CD4-positive, alpha-beta T cell (primary cell): Measurements from ENCODE around the gene LHCGR. TPM values are rescaled to one million over a fixed set of nuclear protein-coding genes. Genes with fewer than 3 reads are reported as not detected.

Source experiments
- ATAC-seq: fragments of 200-7000 bp; cut with Tn5 transposase; one replicate; pipeline ENCODE4 v1.10.0; 2022; ENCODE audit warnings: mild to moderate bottlenecking; ENCODE audit not compliant: poor library complexity
- CTCF ChIA-PET: fragments of 350-600 bp; sonication (Branson Sonifier 250); formaldehyde crosslinking; loops from one replicate; lab custom pipeline; 2021; ENCODE audit warnings: antibody characterized with exemption, inconsistent platforms; lab: Charles Lee
- POLR2A ChIA-PET: fragments of 350-600 bp; sonication (Branson Sonifier 250); formaldehyde crosslinking; loops from one replicate; lab custom pipeline; 2021; ENCODE audit warnings: antibody characterized with exemption, inconsistent platforms; lab: Charles Lee
- DNase-seq, 14 experiments: peaks; one replicate each; pipeline ENCODE4 v3.0.0-alpha.2; 2013 to 2020; ENCODE audit warnings: mixed read lengths in 2 of 14
- H3K27ac ChIP-seq, 2 donors: one replicate each; pipeline versions ENCODE4 v1.5.1 to v1.7.0; 2013; ENCODE audit warnings: low read length in 2 of 2, low read depth in 1 of 2, mild to moderate bottlenecking in 1 of 2
- H3K27me3 ChIP-seq, 2 experiments: 1 replicate in 1 of 2; 2 replicates in 1 of 2; pipeline versions ENCODE4 v1.6.1 to v1.7.0; 2013; ENCODE audit warnings: low read length in 2 of 2, control low read depth in 1 of 2, mild to moderate bottlenecking in 1 of 2, moderate library complexity in 1 of 2; ENCODE audit not compliant: insufficient read depth in 2 of 2, control insufficient read depth in 1 of 2
- H3K36me3 ChIP-seq: one replicate; pipeline ENCODE4 v1.6.1; 2013; ENCODE audit warnings: low read length, control low read depth; ENCODE audit not compliant: insufficient read depth
- H3K4me1 ChIP-seq: one replicate; pipeline ENCODE4 v1.6.1; 2013; ENCODE audit warnings: low read length, control low read depth; ENCODE audit not compliant: insufficient read depth
- H3K4me3 ChIP-seq: one replicate; pipeline ENCODE4 v1.5.1; 2013; ENCODE audit warnings: mild to moderate bottlenecking, low read length, moderate library complexity
- H3K9me3 ChIP-seq, 2 experiments: 1 replicate in 1 of 2; 2 replicates in 1 of 2; pipeline versions ENCODE4 v1.6.1 to v1.7.0; 2013; ENCODE audit warnings: low read length in 2 of 2, mild to moderate bottlenecking in 2 of 2, control low read depth in 1 of 2, moderate library complexity in 1 of 2; ENCODE audit not compliant: control insufficient read depth in 1 of 2, insufficient read depth in 1 of 2
- H3K27ac Mint-ChIP-seq: one replicate; pipeline ENCODE4 v1.8.0; 2020; ENCODE audit warnings: mixed read lengths
- H3K27me3 Mint-ChIP-seq: one replicate; pipeline ENCODE4 v1.8.0; 2021; ENCODE audit warnings: mixed read lengths
- H3K36me3 Mint-ChIP-seq: one replicate; pipeline ENCODE4 v1.8.0; 2021; ENCODE audit warnings: low read depth, mixed read lengths
- H3K4me1 Mint-ChIP-seq: one replicate; pipeline ENCODE4 v1.8.0; 2021; ENCODE audit warnings: low read depth, mixed read lengths
- H3K4me3 Mint-ChIP-seq: one replicate; pipeline ENCODE4 v1.8.0; 2020; ENCODE audit warnings: mild to moderate bottlenecking, mixed read lengths
- H3K9me3 Mint-ChIP-seq: one replicate; pipeline ENCODE4 v1.8.0; 2020; ENCODE audit warnings: mixed read lengths
- intact Hi-C, 2 experiments: fragments of 100-400 bp; cut with DNase I in 1 of 2; cut with micrococcal nuclease in 1 of 2; formaldehyde crosslinking; loops; one replicate each; pipeline versions ENCODE4 v1.15.1 to v1.9.0; 2023 to 2025; cut with DNase I, micrococcal nuclease
- total RNA-seq, 174 experiments: library from RNA in 2 of 174; stranded (reverse) in 2 of 174; gene quantifications; one replicate each; pipeline ENCODE4 v1.2.3 and lab custom pipeline; 2021 to 2026
- TF ChIP-seq, protein P1 (sequence below): fragments of 200-600 bp; IDR thresholded peaks from one replicate; pipeline ENCODE4 v1.8.0; 2022; ENCODE audit warnings: antibody characterized with exemption, mild to moderate bottlenecking

The LHCGR gene
- total RNA-seq, 2 experiments from 2014 or later = not detected

GRCh38 chr2:48734576-48735303 is 20.8 kb downstream of the LHCGR start:
- Histone ChIP-seq H3K27me3 (peaks cover 0 to 3% of the 10 kb centered on the region in 2 experiments), H3K4me1 (no peaks in the 10 kb centered on the region), H3K9me3 (no peaks in the 10 kb centered on the region), H3K27ac (no peak overlapping the region), H3K36me3 (no peaks in the 10 kb centered on the region), H3K4me3 (no peak overlapping the region)
- ATAC-seq = no peak
- intact Hi-C loops = no loop called here
- ChIA-PET POLR2A (no interaction called here), CTCF (no interaction called here)
- Mint-ChIP-seq H3K27me3 (peaks cover 13% of the 10 kb centered on the region), H3K27ac (no peak overlapping the region), H3K9me3 (no peaks in the 10 kb centered on the region), H3K36me3 (no peaks in the 10 kb centered on the region), H3K4me3 (no peak overlapping the region), H3K4me1 (no peaks in the 10 kb centered on the region)
- TF ChIP-seq, protein P1, sequence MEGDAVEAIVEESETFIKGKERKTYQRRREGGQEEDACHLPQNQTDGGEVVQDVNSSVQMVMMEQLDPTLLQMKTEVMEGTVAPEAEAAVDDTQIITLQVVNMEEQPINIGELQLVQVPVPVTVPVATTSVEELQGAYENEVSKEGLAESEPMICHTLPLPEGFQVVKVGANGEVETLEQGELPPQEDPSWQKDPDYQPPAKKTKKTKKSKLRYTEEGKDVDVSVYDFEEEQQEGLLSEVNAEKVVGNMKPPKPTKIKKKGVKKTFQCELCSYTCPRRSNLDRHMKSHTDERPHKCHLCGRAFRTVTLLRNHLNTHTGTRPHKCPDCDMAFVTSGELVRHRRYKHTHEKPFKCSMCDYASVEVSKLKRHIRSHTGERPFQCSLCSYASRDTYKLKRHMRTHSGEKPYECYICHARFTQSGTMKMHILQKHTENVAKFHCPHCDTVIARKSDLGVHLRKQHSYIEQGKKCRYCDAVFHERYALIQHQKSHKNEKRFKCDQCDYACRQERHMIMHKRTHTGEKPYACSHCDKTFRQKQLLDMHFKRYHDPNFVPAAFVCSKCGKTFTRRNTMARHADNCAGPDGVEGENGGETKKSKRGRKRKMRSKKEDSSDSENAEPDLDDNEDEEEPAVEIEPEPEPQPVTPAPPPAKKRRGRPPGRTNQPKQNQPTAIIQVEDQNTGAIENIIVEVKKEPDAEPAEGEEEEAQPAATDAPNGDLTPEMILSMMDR = no peak
- DNase-seq = no peak

- Mint-ChIP-seq H3K4me3 (no peak overlapping the region), H3K27ac (no peak overlapping the region), H3K27me3 (peaks cover 20% of the 10 kb centered on the region), H3K9me3 (no peaks in the 10 kb centered on the region), H3K4me1 (no peaks in the 10 kb centered on the region), H3K36me3 (no peaks in the 10 kb centered on the region)
- no peak overlapping the region for H3K4me3 ChIP-seq
- no peaks in the 10 kb centered on the region for H3K4me1 ChIP-seq
- H3K27me3 ChIP-seq = peaks cover 0 to 3% of the 10 kb centered on the region in 2 experiments
- no peak for ATAC-seq
- CTCF ChIA-PET = no interaction called here
- DNase-seq = no peak
- no peak overlapping the region for H3K27ac ChIP-seq
- H3K9me3 ChIP-seq = no peaks in the 10 kb centered on the region
- POLR2A ChIA-PET = no interaction called here
- TF ChIP-seq, protein P1 = no peak
- no peaks in the 10 kb centered on the region for H3K36me3 ChIP-seq
- intact Hi-C loops = no loop called here
Measured at GRCh38 chr2:48733067-48733503, 22.4 kb downstream of the LHCGR start.

GRCh38 chr2:48728840-48729239 is 26.7 kb downstream of the LHCGR start:
- Mint-ChIP-seq H3K4me3 (no peak overlapping the region), H3K27ac (no peak overlapping the region), H3K36me3 (no peaks in the 10 kb centered on the region), H3K4me1 (no peaks in the 10 kb centered on the region), H3K27me3 (peaks cover 24% of the 10 kb centered on the region), H3K9me3 (no peaks in the 10 kb centered on the region)
- TF ChIP-seq, protein P1 = no peak
- H3K27ac ChIP-seq = no peak overlapping the region
- ATAC-seq = no peak
- no peaks in the 10 kb centered on the region for H3K4me1 ChIP-seq
- no peaks in the 10 kb centered on the region for H3K36me3 ChIP-seq
- no peak for DNase-seq
- H3K4me3 ChIP-seq = no peak overlapping the region
- ChIA-PET CTCF (no interaction called here), POLR2A (no interaction called here)
- H3K9me3 ChIP-seq = no peaks in the 10 kb centered on the region
- no peaks in the 10 kb centered on the region for H3K27me3 ChIP-seq
- intact Hi-C loops = no loop called here
